Suprapubic skin (tissue), 4 donors: Measurements from ENCODE around the gene SBK1.

Source experiments
- CTCF ChIP-seq, 2 donors: fragments of 200-600 bp in 1 of 2; fragments of 450-650 bp in 1 of 2; sonication (generic) in 1 of 2; IDR thresholded peaks; one replicate each; pipeline ENCODE4 v1.5.1; 2016 to 2019; ENCODE audit warnings: antibody characterized with exemption in 2 of 2, mild to moderate bottlenecking in 1 of 2, moderate library complexity in 1 of 2
- EP300 ChIP-seq: sonication (generic); formaldehyde crosslinking; IDR thresholded peaks from one replicate; pipeline ENCODE4 v1.6.1; 2017; ENCODE audit warnings: antibody characterized with exemption
- POLR2A ChIP-seq, 2 donors: fragments of 450-650 bp; IDR thresholded peaks; one replicate each; pipeline ENCODE4 v1.6.1; 2017; ENCODE audit warnings: antibody characterized with exemption in 2 of 2, mild to moderate bottlenecking in 2 of 2, moderate library complexity in 2 of 2
- POLR2AphosphoS5 ChIP-seq, 3 donors: sonication (generic); formaldehyde crosslinking; IDR thresholded peaks; one replicate each; pipeline ENCODE4 v1.6.1; 2017; ENCODE audit warnings: antibody characterized with exemption in 3 of 3

GRCh38 chr16:28267356-28267755, 25.0 kb upstream of the SBK1 start:
- TF ChIP-seq EP300 (no peak), CTCF (IDR thresholded peaks at IDR 0.05) (no peak), POLR2AphosphoS5 (IDR thresholded peaks at IDR 0.05) (no peak), POLR2A (IDR thresholded peaks at IDR 0.05) (no peak)
